ENCODE data around the gene ZFHX3.

ZFHX3 gene

DNA sequence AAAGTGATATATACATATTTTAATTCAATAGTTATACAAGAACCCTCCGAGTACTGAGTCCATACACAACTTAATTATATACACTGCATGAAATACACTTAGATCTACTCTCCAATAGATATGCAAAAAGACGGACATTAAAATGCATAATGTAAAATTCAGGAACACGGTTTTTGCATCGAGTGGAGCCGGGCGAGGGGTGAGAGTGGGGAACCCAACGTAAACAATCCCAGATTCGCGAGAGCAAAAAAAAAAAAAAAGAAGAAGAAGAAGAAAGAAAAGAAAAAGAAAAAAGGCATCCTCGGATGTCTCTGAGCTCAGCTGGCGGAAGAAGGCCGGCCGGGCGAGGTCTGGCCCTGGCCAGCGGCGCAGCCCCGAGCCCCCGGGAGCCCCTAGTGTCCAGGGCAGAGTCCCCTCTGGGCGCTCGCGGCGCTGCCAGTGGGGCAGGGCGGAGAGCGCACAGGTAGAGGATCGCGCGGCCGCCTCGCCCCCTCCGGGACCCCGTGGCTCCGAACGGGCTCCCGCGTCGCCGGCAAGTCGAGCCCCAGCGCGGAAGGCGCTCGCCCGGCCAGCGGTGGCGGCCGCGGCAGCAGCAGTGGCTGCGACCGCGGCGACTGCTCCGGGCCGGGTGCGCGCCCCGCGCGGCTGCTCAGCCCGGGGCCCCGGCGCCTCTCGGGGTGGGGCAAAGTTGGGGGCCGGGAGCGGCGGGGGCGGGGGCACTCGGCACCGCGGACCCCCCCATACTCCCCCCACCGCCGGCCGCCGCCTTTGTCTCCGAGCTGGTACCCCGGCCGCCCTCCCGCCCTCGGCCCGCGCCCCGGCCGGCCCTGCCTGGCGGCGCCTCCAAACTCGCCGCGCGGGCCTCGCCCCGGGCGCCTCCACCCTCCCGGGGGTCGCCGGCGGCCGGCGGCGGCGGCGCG is 9.6 kb upstream of the ZFHX3 start:
- in situ Hi-C loops (cut with MboI; ENCODE audit: low sequenced_read_pairs) = no loop called here

- in situ Hi-C loops (cut with MboI; ENCODE audit: low sequenced_read_pairs) = no loop called here
These were observed 9.0 kb upstream of the ZFHX3 start for GRCh38 chr16:73056921-73057290.

DNA sequence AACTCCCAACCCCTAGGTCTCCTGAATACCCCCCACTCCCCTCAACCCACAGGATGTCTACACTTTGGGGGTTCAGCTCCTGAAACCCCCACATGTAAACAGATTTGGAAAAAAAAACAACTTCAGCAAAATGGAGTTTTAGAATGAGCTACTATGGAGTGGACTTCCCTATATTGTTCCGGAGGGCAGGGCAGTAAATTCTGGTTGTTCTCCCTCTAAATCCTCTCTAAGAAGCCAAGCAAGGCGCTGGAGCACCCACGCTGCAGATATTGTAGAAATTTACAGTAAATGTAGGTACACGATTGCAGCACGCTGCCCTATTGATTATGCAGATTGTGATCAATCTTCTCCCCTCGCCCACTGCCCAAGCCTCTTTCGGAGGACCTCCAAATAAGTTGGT is 8.5 kb upstream of the ZFHX3 start:
- in situ Hi-C loops (cut with MboI; ENCODE audit: low sequenced_read_pairs) = no loop called here

GRCh38 chr16:73054813-73055482 is 7.0 kb upstream of the ZFHX3 start:
- in situ Hi-C loops (cut with MboI; ENCODE audit: low sequenced_read_pairs) = no loop called here

DNA sequence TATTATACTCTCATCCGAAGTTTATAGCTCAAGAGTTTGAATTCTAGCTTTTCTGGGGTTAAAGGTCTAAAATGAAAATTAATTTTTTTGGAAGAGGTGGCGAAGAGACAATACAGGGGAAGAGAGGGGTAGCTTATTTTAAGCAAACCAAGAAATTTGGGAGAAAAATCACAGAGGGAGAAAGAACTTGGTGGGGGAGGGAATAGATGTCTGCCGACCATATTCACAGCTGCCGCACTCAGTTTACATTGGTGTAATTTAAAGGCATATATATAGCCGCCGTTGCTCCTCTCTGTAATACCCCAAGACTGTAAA is 6.5 kb upstream of the ZFHX3 start:
- in situ Hi-C loops (cut with MboI; ENCODE audit: low sequenced_read_pairs) = no loop called here

DNA sequence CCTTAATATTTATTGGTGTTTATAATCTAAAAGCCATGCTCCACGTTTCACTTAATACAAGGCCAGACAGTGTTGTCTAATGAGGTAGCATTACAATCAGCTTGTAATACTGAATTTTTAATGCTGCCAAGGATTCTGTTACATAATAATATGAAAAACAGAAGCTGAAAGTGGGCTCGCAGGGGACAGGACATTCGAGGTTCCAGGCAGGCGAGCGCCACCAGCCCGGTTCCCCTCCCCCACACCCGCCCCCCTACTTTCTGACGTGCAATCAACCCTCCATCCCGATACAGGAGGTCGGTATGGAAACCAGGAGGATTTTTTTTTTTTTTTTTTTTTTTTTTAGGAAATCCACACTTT is 6.2 kb upstream of the ZFHX3 start:
- in situ Hi-C loops (cut with MboI; ENCODE audit: low sequenced_read_pairs) = no loop called here

- in situ Hi-C loops (cut with MboI; ENCODE audit: low sequenced_read_pairs) = no loop called here
These were observed 5.6 kb upstream of the ZFHX3 start for GRCh38 chr16:73053364-73054124.

DNA sequence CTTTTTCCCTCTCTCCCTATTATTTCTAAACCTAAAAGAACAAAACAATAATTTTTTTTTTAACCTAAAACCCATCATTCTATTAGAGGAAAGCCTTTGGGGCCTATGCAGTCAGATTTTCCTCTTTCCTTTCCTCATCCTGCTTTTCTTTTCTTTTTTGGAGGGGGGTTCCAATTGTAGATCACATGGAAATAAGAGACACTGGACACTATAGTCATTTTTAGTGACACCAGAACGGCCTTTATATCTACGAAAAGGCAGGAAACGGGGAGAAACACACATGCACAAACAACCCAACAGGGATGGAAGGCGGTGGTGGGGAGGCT is 5.1 kb upstream of the ZFHX3 start:
- in situ Hi-C loops (cut with MboI; ENCODE audit: low sequenced_read_pairs) = no loop called here

DNA sequence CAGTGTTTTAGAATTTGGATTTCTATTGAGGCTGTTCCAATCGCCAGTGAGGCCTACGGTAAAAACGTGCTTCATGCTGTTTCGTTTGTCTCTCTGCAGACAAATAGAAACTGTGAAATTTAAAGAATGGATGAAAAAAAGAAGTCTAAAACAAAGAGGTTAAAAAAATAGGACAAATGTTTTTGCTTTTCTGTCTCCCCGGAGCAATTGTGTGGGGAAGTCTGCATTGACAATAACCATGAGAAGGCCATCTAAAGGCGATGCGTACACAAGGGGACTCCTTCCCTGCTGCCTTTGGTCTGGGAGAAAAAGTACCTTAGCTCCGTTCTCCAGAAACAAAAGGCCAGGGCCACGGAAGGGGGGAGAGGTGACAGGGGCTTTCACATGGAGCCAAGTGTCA is 4.6 kb upstream of the ZFHX3 start:
- in situ Hi-C loops (cut with MboI; ENCODE audit: low sequenced_read_pairs) = no loop called here

GRCh38 chr16:73051961-73052360 is 4.0 kb upstream of the ZFHX3 start:
- in situ Hi-C loops (cut with MboI; ENCODE audit: low sequenced_read_pairs) = no loop called here

- in situ Hi-C loops (cut with MboI; ENCODE audit: low sequenced_read_pairs) = no loop called here
These were observed 3.3 kb upstream of the ZFHX3 start for GRCh38 chr16:73051226-73051625.

DNA sequence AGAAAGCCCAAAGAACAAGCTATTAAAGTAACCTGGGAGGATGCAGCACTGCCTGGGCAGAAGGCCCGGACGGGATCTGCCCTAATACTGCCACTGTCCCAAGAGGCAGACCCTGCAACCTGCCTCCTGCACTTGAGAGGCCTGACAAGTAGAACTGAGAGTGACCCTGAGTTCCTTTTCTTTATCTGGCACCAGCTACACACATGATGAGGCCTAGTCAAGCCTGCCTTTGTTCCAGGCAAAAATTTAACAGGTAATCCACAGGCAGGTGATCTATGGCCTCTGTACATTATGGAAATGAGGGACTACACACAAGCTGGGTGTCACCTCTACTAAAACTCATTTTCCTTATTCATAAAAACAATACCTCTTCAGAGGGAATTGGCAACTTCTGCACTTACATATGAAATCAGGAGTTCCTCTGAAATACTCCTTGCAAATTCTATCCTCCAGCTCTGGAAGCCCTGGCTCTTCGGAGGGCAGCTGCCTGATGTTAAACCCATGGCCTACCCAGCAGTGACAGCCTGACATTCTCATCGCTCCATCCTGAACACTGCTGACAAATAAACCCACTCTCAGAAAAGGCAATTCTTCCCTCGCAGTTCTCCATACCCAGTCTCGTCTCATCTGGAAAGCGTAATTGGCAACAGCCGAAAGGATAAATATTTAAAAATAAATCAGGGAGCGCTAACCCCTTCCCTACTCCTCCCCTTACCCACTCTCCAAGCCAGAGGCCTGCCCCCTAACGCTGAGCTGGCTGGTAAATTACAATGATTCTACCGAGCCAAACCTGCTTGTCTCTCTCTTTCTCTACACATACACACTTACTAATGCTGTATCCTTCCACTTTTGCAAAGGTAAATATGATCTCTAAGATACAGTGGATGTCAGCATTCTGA is 2.5 kb upstream of the ZFHX3 start:
- in situ Hi-C loops (cut with MboI; ENCODE audit: low sequenced_read_pairs) = no loop called here

- in situ Hi-C loops (cut with MboI; ENCODE audit: low sequenced_read_pairs) = no loop called here
These were observed 1.6 kb upstream of the ZFHX3 start for GRCh38 chr16:73049511-73049910.

GRCh38 chr16:73049091-73049490 is 1.2 kb upstream of the ZFHX3 start:
- in situ Hi-C loops (cut with MboI; ENCODE audit: low sequenced_read_pairs) = no loop called here

DNA sequence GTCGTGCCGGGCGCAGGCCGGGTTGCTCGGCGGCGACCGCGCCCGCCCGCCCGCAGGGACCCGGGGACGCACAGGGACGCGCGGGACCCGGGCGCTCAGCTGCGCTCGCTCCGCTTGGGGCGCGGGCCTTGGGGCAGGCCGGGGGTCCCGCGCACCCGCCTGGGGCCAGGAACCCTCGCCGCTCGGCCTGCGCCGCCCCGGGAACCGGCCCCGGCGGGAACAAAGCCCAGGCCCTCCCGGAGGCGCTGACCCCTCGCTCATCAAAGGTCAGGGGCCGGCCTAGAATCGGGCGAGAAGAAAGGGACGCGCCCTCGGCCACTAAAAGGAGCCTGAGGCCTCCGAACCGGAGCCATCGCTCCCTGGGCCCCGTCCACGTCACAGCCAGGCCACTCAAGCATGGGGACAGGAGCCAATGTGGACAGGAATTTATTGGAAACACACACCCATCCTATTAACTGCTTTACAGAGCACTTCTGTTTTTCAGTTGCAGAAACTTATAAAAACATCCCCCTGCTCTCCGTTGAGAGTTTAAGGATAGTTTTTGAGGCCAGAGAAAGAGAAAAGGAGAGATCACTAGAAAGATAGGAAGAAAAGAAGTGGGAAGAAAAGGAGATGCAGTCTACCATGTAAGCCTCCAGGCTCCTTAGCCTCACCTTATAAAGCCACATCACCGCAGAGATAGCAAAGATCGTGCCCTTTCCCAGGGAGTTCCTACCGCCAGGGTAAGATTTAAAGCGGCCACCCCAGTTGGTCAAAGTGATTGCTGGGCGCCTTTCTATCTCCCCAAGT is 558 bp upstream of the ZFHX3 start:
- in situ Hi-C loops (cut with MboI; ENCODE audit: low sequenced_read_pairs) = no loop called here

- in situ Hi-C loops (cut with MboI; ENCODE audit: low sequenced_read_pairs) = no loop called here
These were observed 750 bp downstream of the ZFHX3 start for GRCh38 chr16:73047221-73047535.

DNA sequence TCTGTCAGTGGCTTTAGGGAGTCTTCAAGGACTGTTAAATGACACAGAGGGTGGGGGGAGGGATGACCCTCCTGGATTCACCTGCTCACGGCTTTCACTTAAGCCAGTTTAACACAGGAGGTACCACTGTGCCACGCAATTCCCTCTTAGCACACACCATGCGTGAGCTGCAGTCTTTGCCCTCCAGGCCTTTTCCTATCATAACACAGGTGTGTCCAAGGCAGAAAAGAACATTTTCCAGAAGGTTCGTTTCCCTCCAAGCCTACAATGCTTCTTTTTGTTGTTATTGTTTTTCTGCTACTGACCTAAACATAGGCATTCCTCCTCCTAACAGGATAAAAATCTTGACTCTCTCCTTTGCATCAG is 1.1 kb downstream of the ZFHX3 start:
- in situ Hi-C loops (cut with MboI; ENCODE audit: low sequenced_read_pairs) = no loop called here

DNA sequence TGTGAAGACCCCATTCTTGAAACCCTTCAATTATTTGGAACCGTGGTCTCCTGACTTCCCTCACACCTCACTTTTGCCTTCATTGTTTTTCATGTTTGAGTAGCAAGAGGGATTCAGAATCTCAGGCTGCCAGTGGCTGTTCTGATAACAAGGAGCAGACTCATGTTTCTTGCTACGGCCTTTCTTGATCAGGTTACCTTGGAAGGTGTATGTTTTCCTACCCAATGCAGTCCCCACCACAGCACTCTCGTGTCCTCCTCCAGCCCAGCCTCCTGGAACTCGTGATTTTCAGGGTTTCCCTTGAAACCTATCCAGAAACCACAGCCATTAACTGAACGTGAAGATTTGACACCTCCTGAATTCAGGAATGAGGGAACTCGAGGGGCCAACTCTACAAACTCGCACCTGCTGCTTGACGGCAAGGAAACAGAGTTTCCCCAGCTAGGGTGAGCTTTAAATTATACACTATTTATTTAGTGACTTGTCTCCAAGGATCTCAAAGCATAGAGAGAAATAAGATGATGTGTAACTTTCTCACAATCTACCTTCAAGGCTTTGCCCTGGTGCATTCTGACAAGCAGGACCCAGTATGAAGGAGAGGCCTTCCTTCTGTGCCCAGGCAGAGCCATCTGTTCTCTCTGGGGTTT is 1.6 kb downstream of the ZFHX3 start:
- in situ Hi-C loops (cut with MboI; ENCODE audit: low sequenced_read_pairs) = no loop called here

- in situ Hi-C loops (cut with MboI; ENCODE audit: low sequenced_read_pairs) = no loop called here
These were observed 4.0 kb downstream of the ZFHX3 start for GRCh38 chr16:73043828-73044467.

- in situ Hi-C loops (cut with MboI; ENCODE audit: low sequenced_read_pairs) = no loop called here
These were observed 5.1 kb downstream of the ZFHX3 start for GRCh38 chr16:73042807-73043206.
